RKO (cell line): ENCODE results near the gene KRTAP20-2.
A peak's percentile ranks its signal among the peaks of the same experiment; 100 is the strongest.

Experiments
- DNase-seq: peaks from one replicate; pipeline ENCODE4 v3.0.0-alpha.2; 2016; ENCODE audit warnings: low spot score

KRTAP20-2 gene

GRCh38 chr21:30634906-30635305 is at the start of gene KRTAP20-2:
KRTAP20-2 (plus strand) TSS chr21:30635206; CDS start chr21:30635264, 58 bp downstream.
- DNase-seq, result no peak

- DNase-seq, result no peak
These were observed 44.7 kb upstream of the KRTAP20-2 start, which contains the start of gene KRTAP22-2 for GRCh38 chr21:30590297-30590696. KRTAP22-2 (minus strand) TSS chr21:30590397.

- no peak for DNase-seq
These were observed 42.9 kb upstream of the KRTAP20-2 start, which contains the start of gene KRTAP6-3 for GRCh38 chr21:30592140-30592539. KRTAP6-3 (plus strand) TSS chr21:30592440; CDS start chr21:30592446, 6 bp downstream.

GRCh38 chr21:30598802-30599201 is 36.2 kb upstream of the KRTAP20-2 start, which contains the start of gene KRTAP6-2:
KRTAP6-2 (minus strand) TSS chr21:30598902; CDS start chr21:30598874, 28 bp downstream.
- DNase-seq, result no peak

GRCh38 chr21:30600787-30601186 is 34.2 kb upstream of the KRTAP20-2 start, which contains the start of gene KRTAP22-1:
KRTAP22-1 (plus strand) TSS chr21:30601087.
- no peak for DNase-seq

- DNase-seq, result peak; percentile 1
These were observed 29.0 kb upstream of the KRTAP20-2 start for GRCh38 chr21:30605968-30606367.

GRCh38 chr21:30612132-30612531 is 22.9 kb upstream of the KRTAP20-2 start:
- no peak for DNase-seq

- no peak for DNase-seq
These were observed 21.2 kb upstream of the KRTAP20-2 start, which contains the start of gene KRTAP6-1 for GRCh38 chr21:30613836-30614235. KRTAP6-1 (minus strand) TSS chr21:30613930; CDS start chr21:30613904, 26 bp downstream.

- DNase-seq, result no peak
These were observed 19.8 kb upstream of the KRTAP20-2 start for GRCh38 chr21:30615199-30615598.

- no peak for DNase-seq
These were observed 18.9 kb upstream of the KRTAP20-2 start, which contains the start of gene KRTAP20-1 for GRCh38 chr21:30616125-30616524. KRTAP20-1 (plus strand) TSS chr21:30616425; CDS start chr21:30616455, 30 bp downstream.

GRCh38 chr21:30620080-30620479 is 14.9 kb upstream of the KRTAP20-2 start:
- DNase-seq, result no peak

GRCh38 chr21:30620522-30620921 is 14.5 kb upstream of the KRTAP20-2 start, which contains the start of gene KRTAP20-4:
KRTAP20-4 (plus strand) TSS chr21:30620627.
- no peak for DNase-seq

- no peak for DNase-seq
These were observed 11.6 kb upstream of the KRTAP20-2 start for GRCh38 chr21:30623362-30623761.

- no peak for DNase-seq
These were observed 9.4 kb upstream of the KRTAP20-2 start for GRCh38 chr21:30625449-30626165.

- DNase-seq, result no peak
These were observed 6.9 kb upstream of the KRTAP20-2 start for GRCh38 chr21:30628109-30628508.

GRCh38 chr21:30629200-30629599 is 5.8 kb upstream of the KRTAP20-2 start:
- no peak for DNase-seq

GRCh38 chr21:30638686-30639085 is 3.7 kb downstream of the KRTAP20-2 start:
- DNase-seq, result no peak

GRCh38 chr21:30642564-30642963 is 7.6 kb downstream of the KRTAP20-2 start, which contains the start of gene KRTAP20-3:
KRTAP20-3 (plus strand) TSS chr21:30642864.
- no peak for DNase-seq

GRCh38 chr21:30646904-30647414 is 12.0 kb downstream of the KRTAP20-2 start:
- no peak for DNase-seq

- DNase-seq, result no peak
These were observed 17.9 kb downstream of the KRTAP20-2 start for GRCh38 chr21:30652891-30653290.

- DNase-seq, result no peak
These were observed 33.8 kb downstream of the KRTAP20-2 start for GRCh38 chr21:30668776-30669175.

GRCh38 chr21:30672985-30673650 is 38.1 kb downstream of the KRTAP20-2 start:
- no peak for DNase-seq
